Osteoblast (primary cell): Measurements from ENCODE around the gene INHBA. TPM values are rescaled to one million over a fixed set of nuclear protein-coding genes. Genes with fewer than 3 reads are reported as not detected.
A peak's percentile ranks its signal among the peaks of the same experiment; 100 is the strongest.

Experiments
- DNase-seq: peaks from one replicate; pipeline ENCODE4 v3.0.0; 2011; ENCODE audit warnings: low spot score, mixed read lengths; ENCODE audit not compliant: insufficient read length; ENCODE audit errors: missing footprints
- H2AFZ ChIP-seq: 2 replicates; pipeline ENCODE4 v1.6.0; 2011; ENCODE audit warnings: mild to moderate bottlenecking, low read length
- H3K27ac ChIP-seq: 2 replicates; pipeline ENCODE4 v1.5.1; 2011; ENCODE audit warnings: mild to moderate bottlenecking, low read depth, low read length, moderate library complexity
- H3K27me3 ChIP-seq: 2 replicates; pipeline ENCODE4 v1.6.0; 2012; ENCODE audit warnings: mild to moderate bottlenecking, control low read depth, inconsistent platforms, low read length, moderate library complexity; ENCODE audit not compliant: insufficient read depth
- H3K36me3 ChIP-seq: 2 replicates; pipeline ENCODE4 v1.5.1; 2011; ENCODE audit warnings: mild to moderate bottlenecking, low read length, control low read depth, moderate library complexity; ENCODE audit not compliant: insufficient read depth
- H3K4me1 ChIP-seq: 2 replicates; pipeline ENCODE4 v1.5.1; 2011; ENCODE audit warnings: mild to moderate bottlenecking, low read length, control low read depth, moderate library complexity; ENCODE audit not compliant: insufficient read depth
- H3K4me2 ChIP-seq: 2 replicates; pipeline ENCODE4 v1.6.0; 2011; ENCODE audit warnings: mild to moderate bottlenecking, low read length; ENCODE audit not compliant: insufficient read depth
- H3K4me3 ChIP-seq: fragments of 200-600 bp; sonication (generic); 3 replicates; pipeline ENCODE4 v1.5.1; 2012; ENCODE audit warnings: mild to moderate bottlenecking, low read length, inconsistent platforms; ENCODE audit not compliant: insufficient read depth
- H3K79me2 ChIP-seq: 2 replicates; pipeline ENCODE4 v1.6.0; 2012; ENCODE audit warnings: mild to moderate bottlenecking, low read length, control low read depth, inconsistent platforms; ENCODE audit not compliant: insufficient read depth
- H3K9me3 ChIP-seq: 2 replicates; pipeline ENCODE4 v1.5.1; 2011; ENCODE audit warnings: low read depth, low read length, control low read depth
- H4K20me1 ChIP-seq: 2 replicates; pipeline ENCODE4 v1.6.0; 2012; ENCODE audit warnings: mild to moderate bottlenecking, low read length, control low read depth; ENCODE audit not compliant: insufficient read depth
- total RNA-seq: library from RNA; depleted of rRNA; stranded (reverse); fragments of >200 nt; gene quantifications from 2 replicates; pipeline ENCODE4 v1.2.3, GENCODE V29; 2012
- TF ChIP-seq, protein P1 (sequence below): IDR thresholded peaks from 2 replicates; pipeline ENCODE4 v1.5.1; 2011; ENCODE audit warnings: mild to moderate bottlenecking, low read depth, low read length, moderate library complexity; ENCODE audit errors: extremely low read depth

Gene INHBA
- total RNA-seq, 1 donor, result 107 TPM

- H4K20me1 ChIP-seq, result peaks cover 6% of the 10 kb centered on the region
- no peak overlapping the region for H3K4me2 ChIP-seq
- no peak for DNase-seq
Observed at GRCh38 chr7:41682422-41682821, 20.5 kb downstream of the INHBA start.

GRCh38 chr7:41679566-41679965 is 23.3 kb downstream of the INHBA start:
- H3K4me3 ChIP-seq, result no peak overlapping the region
- no peaks in the 10 kb centered on the region for H3K27me3 ChIP-seq
- H3K36me3 ChIP-seq, result no peaks in the 10 kb centered on the region
- peak overlapping the region; percentile 11 for H3K4me2 ChIP-seq
- no peaks in the 10 kb centered on the region for H4K20me1 ChIP-seq
- H3K9me3 ChIP-seq, result no peaks in the 10 kb centered on the region
- H3K4me1 ChIP-seq, result peaks cover 9% of the 10 kb centered on the region
- no peak overlapping the region for H2AFZ ChIP-seq
- peak; percentile 45 for DNase-seq
- H3K27ac ChIP-seq, result peak overlapping the region; percentile 47
- TF ChIP-seq, protein P1, sequence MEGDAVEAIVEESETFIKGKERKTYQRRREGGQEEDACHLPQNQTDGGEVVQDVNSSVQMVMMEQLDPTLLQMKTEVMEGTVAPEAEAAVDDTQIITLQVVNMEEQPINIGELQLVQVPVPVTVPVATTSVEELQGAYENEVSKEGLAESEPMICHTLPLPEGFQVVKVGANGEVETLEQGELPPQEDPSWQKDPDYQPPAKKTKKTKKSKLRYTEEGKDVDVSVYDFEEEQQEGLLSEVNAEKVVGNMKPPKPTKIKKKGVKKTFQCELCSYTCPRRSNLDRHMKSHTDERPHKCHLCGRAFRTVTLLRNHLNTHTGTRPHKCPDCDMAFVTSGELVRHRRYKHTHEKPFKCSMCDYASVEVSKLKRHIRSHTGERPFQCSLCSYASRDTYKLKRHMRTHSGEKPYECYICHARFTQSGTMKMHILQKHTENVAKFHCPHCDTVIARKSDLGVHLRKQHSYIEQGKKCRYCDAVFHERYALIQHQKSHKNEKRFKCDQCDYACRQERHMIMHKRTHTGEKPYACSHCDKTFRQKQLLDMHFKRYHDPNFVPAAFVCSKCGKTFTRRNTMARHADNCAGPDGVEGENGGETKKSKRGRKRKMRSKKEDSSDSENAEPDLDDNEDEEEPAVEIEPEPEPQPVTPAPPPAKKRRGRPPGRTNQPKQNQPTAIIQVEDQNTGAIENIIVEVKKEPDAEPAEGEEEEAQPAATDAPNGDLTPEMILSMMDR, result no peak
- no peaks in the 10 kb centered on the region for H3K79me2 ChIP-seq

More at GRCh38 chr7:41682422-41682821, 20.5 kb downstream of the INHBA start:
- Histone ChIP-seq H3K36me3 (peaks cover 9% of the 10 kb centered on the region), H3K27me3 (no peaks in the 10 kb centered on the region), H3K4me3 (no peak overlapping the region), H3K27ac (peak overlapping the region; percentile 13), H3K4me1 (peaks cover 19% of the 10 kb centered on the region), H3K9me3 (no peaks in the 10 kb centered on the region), H2AFZ (no peak overlapping the region), H3K79me2 (no peaks in the 10 kb centered on the region)
- TF ChIP-seq, protein P1, result no peak

GRCh38 chr7:41674505-41675023 is 28.3 kb downstream of the INHBA start:
- H2AFZ ChIP-seq, result no peak overlapping the region
- no peak overlapping the region for H3K4me2 ChIP-seq
- no peaks in the 10 kb centered on the region for H3K79me2 ChIP-seq
- H4K20me1 ChIP-seq, result no peaks in the 10 kb centered on the region
- H3K36me3 ChIP-seq, result no peaks in the 10 kb centered on the region
- H3K4me3 ChIP-seq, result no peak overlapping the region
- H3K27ac ChIP-seq, result no peak overlapping the region
- H3K9me3 ChIP-seq, result no peaks in the 10 kb centered on the region
- peaks cover 5% of the 10 kb centered on the region for H3K4me1 ChIP-seq
- H3K27me3 ChIP-seq, result no peaks in the 10 kb centered on the region
- TF ChIP-seq, protein P1, result no peak
- DNase-seq, result no peak

DNA sequence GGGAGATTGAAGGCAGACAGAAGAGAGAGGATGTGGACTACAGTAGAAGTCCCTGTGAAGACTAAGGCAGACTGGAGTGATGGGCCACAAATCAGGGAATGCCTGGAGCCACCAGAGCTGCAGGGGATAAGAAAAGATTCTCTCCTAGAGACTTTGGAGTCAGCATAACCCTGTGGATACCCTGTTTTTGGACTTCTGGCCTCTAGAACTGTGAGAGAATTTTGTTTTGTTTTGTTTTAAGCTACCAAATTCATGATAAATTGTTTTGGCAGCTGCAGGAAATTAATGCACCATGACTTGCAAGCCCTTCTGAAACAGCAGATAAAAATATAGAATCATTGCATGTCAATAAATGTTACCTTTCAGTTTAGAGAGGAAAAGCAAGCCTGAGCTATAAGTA is 41.3 kb downstream of the INHBA start:
- Histone ChIP-seq H3K36me3 (no peaks in the 10 kb centered on the region), H3K27ac (no peak overlapping the region), H2AFZ (no peak overlapping the region), H3K4me3 (no peak overlapping the region), H3K4me1 (peaks cover under 1% of the 10 kb centered on the region), H4K20me1 (no peaks in the 10 kb centered on the region), H3K4me2 (no peak overlapping the region), H3K9me3 (no peaks in the 10 kb centered on the region), H3K27me3 (no peaks in the 10 kb centered on the region), H3K79me2 (no peaks in the 10 kb centered on the region)
- no peak for DNase-seq
- TF ChIP-seq, protein P1, result no peak
